Activated naive CD8-positive, alpha-beta T cell treated with anti-CD3 and anti-CD28 coated beads for 36 hours (primary cell): ENCODE data around the gene ZNF682. TPM values are rescaled to one million over a fixed set of nuclear protein-coding genes. Genes with fewer than 3 reads are reported as not detected.

Source experiments
- DNase-seq: peaks from one replicate; pipeline ENCODE4 v3.0.0; 2021
- H3K27ac Mint-ChIP-seq: one replicate; pipeline ENCODE4 v1.8.0; 2022; ENCODE audit warnings: mild to moderate bottlenecking, moderate library complexity, mixed read lengths
- H3K27me3 Mint-ChIP-seq: one replicate; pipeline ENCODE4 v1.8.0; 2022; ENCODE audit warnings: mild to moderate bottlenecking, mixed read lengths
- H3K36me3 Mint-ChIP-seq: one replicate; pipeline ENCODE4 v1.8.0; 2021; ENCODE audit warnings: mild to moderate bottlenecking, mixed read lengths
- H3K4me1 Mint-ChIP-seq: one replicate; pipeline ENCODE4 v1.8.0; 2021; ENCODE audit warnings: mixed read lengths
- H3K4me3 Mint-ChIP-seq: one replicate; pipeline ENCODE4 v1.8.0; 2022; ENCODE audit warnings: mild to moderate bottlenecking, moderate library complexity, mixed read lengths
- H3K9me3 Mint-ChIP-seq: one replicate; pipeline ENCODE4 v1.8.0; 2022; ENCODE audit warnings: mixed read lengths
- total RNA-seq, 2 experiments: library from RNA; stranded (reverse); gene quantifications; one replicate each; pipeline ENCODE4 v1.2.3, GENCODE V29; 2021

ZNF682 gene
- total RNA-seq, 2 experiments from 2014 or later, result 12.2 to 13.9 TPM

DNA sequence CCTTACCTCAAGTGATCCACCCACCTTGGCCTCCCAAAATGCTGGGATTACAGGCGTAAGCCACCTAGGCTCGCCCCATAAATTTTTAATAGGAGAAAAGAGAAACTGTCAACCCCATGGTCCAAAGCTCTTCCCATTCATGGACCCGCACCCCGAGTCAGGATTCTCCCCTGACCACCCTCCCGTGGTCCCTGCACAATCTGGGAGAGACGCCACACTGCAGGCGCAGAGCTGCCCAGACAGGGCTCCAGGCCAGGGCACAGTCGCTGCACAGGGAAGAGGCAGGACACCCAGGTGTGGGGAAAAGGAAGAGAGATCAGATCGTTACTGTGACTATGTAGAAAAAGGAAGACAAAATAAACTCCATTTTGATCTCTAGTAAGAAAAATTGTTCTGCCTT, 84.1 kb downstream of the ZNF682 start:
- no peak overlapping the region for H3K27ac Mint-ChIP-seq
- no peaks in the 10 kb centered on the region for H3K36me3 Mint-ChIP-seq
- no peaks in the 10 kb centered on the region for H3K27me3 Mint-ChIP-seq
- no peaks in the 10 kb centered on the region for H3K9me3 Mint-ChIP-seq
- DNase-seq, result no peak
- peaks cover 3% of the 10 kb centered on the region for H3K4me1 Mint-ChIP-seq
- H3K4me3 Mint-ChIP-seq, result no peak overlapping the region

Other genes starting within 250 kb of the ZNF682 start
- gene ZNF506, start 217.8 kb downstream of the ZNF682 start, total RNA-seq, result 10 to 100 TPM; 28.4 to 31.5 TPM
- gene ZNF253, start 173.6 kb downstream of the ZNF682 start, total RNA-seq, result 10 to 100 TPM; 13.8 to 16.6 TPM
- gene ZNF93, start 138.6 kb downstream of the ZNF682 start, total RNA-seq, result 10 to 100 TPM; 15.9 to 17.3 TPM
- gene ZNF90, start 38.5 kb upstream of the ZNF682 start, total RNA-seq, result 10 to 100 TPM; 19.6 to 20.8 TPM
- 10 to 100 TPM; 14.3 to 15.4 TPM for gene ZNF486, start 127.7 kb upstream of the ZNF682 start, total RNA-seq